HepG2 (cell line): ENCODE measurements around the gene SLC2A2. TPM values are rescaled to one million over a fixed set of nuclear protein-coding genes. Genes with fewer than 3 reads are reported as not detected.

Experiments
- ETV5 ChIP-seq: IDR thresholded peaks from 2 replicates; pipeline ENCODE4 v1.6.1; 2018; ENCODE audit warnings: missing biosample characterization, missing genetic modification reagents, inconsistent platforms, borderline replicate concordance
- KLF11 ChIP-seq: IDR thresholded peaks from 2 replicates; pipeline ENCODE4 v1.6.1; 2016; ENCODE audit warnings: missing compliant biosample characterization
- MTF2 ChIP-seq: sonication (generic); formaldehyde crosslinking; IDR thresholded peaks from 2 replicates; pipeline ENCODE4 v1.5.0; 2020; ENCODE audit warnings: missing genetic modification reagents, borderline replicate concordance
- NAIF1 ChIP-seq: sonication (generic); formaldehyde crosslinking; IDR thresholded peaks from 2 replicates; pipeline ENCODE4 v1.5.0; 2020; ENCODE audit warnings: mild to moderate bottlenecking, missing genetic modification reagents, borderline replicate concordance
- NCOA1 ChIP-seq: sonication (generic); formaldehyde crosslinking; IDR thresholded peaks from 2 replicates; pipeline ENCODE4 v1.9.0; 2021; ENCODE audit warnings: missing genetic modification reagents
- NFKB2 ChIP-seq: sonication (generic); formaldehyde crosslinking; IDR thresholded peaks from 2 replicates; pipeline ENCODE4 v1.4.0; 2020; ENCODE audit warnings: missing genetic modification reagents, borderline replicate concordance
- NR1H2 ChIP-seq: sonication (generic); formaldehyde crosslinking; IDR thresholded peaks from 2 replicates; pipeline ENCODE4 v1.8.1; 2022; ENCODE audit warnings: low read depth, missing genetic modification reagents, borderline replicate concordance
- PBX3 ChIP-seq: sonication (generic); formaldehyde crosslinking; IDR thresholded peaks from 2 replicates; pipeline ENCODE4 v1.8.1; 2023; ENCODE audit warnings: missing genetic modification reagents, inconsistent platforms, borderline replicate concordance
- PITX1 ChIP-seq: sonication (generic); formaldehyde crosslinking; IDR thresholded peaks from 2 replicates; pipeline ENCODE4 v1.5.1; 2020; ENCODE audit warnings: mild to moderate bottlenecking, missing genetic modification reagents
- POLR2A ChIP-seq, 2 experiments: IDR thresholded peaks; 2 replicates each; pipeline ENCODE4 v1.6.1; 2011; ENCODE audit warnings: low read depth in 2 of 2, low read length in 2 of 2, mild to moderate bottlenecking in 1 of 2, moderate library complexity in 1 of 2; ENCODE audit not compliant: insufficient read depth in 1 of 2
- RCOR2 ChIP-seq: IDR thresholded peaks from 2 replicates; pipeline ENCODE4 v1.6.1; 2016; ENCODE audit warnings: missing biosample characterization, missing genetic modification reagents
- SMAD9 ChIP-seq: sonication (generic); formaldehyde crosslinking; IDR thresholded peaks from 2 replicates; pipeline ENCODE4 v1.5.1; 2020; ENCODE audit warnings: mild to moderate bottlenecking, missing genetic modification reagents
- YY1 ChIP-seq: IDR thresholded peaks from 2 replicates; pipeline ENCODE4 v1.6.1; 2011; ENCODE audit warnings: low read length, low read depth, moderate library complexity, mild to moderate bottlenecking; ENCODE audit not compliant: insufficient read depth, insufficient replicate concordance
- ZKSCAN5 ChIP-seq: sonication (generic); formaldehyde crosslinking; IDR thresholded peaks from 2 replicates; pipeline ENCODE4 v1.5.1; 2020; ENCODE audit warnings: mild to moderate bottlenecking, missing genetic modification reagents
- ZNF12 ChIP-seq: sonication (generic); formaldehyde crosslinking; IDR thresholded peaks from 2 replicates; pipeline ENCODE4 v1.5.0; 2020; ENCODE audit warnings: missing genetic modification reagents
- ZNF253 ChIP-seq: sonication (generic); formaldehyde crosslinking; IDR thresholded peaks from 2 replicates; pipeline ENCODE4 v1.8.0; 2022; ENCODE audit warnings: mild to moderate bottlenecking, missing genetic modification reagents, borderline replicate concordance
- ZNF512B ChIP-seq: sonication (generic); formaldehyde crosslinking; IDR thresholded peaks from 2 replicates; pipeline ENCODE4 v1.5.1; 2020; ENCODE audit warnings: missing genetic modification reagents, mild to moderate bottlenecking, borderline replicate concordance
- ZNF530 ChIP-seq: sonication (generic); formaldehyde crosslinking; IDR thresholded peaks from 2 replicates; pipeline ENCODE4 v1.5.0; 2020; ENCODE audit warnings: low read depth, mild to moderate bottlenecking, missing genetic modification reagents
- ZNF615 ChIP-seq: sonication (generic); formaldehyde crosslinking; IDR thresholded peaks from 2 replicates; pipeline ENCODE4 v1.5.0; 2020; ENCODE audit warnings: mild to moderate bottlenecking, missing genetic modification reagents, borderline replicate concordance
- ZNF616 ChIP-seq: sonication (generic); formaldehyde crosslinking; IDR thresholded peaks from 2 replicates; pipeline ENCODE4 v1.5.0; 2020; ENCODE audit warnings: low read depth, mild to moderate bottlenecking, missing genetic modification reagents
- ZNF780A ChIP-seq: sonication (generic); formaldehyde crosslinking; IDR thresholded peaks from 2 replicates; pipeline ENCODE4 v1.8.0; 2022; ENCODE audit warnings: mild to moderate bottlenecking, missing genetic modification reagents, moderate library complexity
- polyA plus RNA-seq, 8 experiments: library from polyadenylated mRNA; depleted of rRNA in 3 of 8; stranded (reverse) in 7 of 8; unstranded in 1 of 8; fragments of >200 nt; fragmentation: Illumina TruSeq in 4 of 8; extraction: Trizol in 4 of 8; gene quantifications; 2 replicates each; pipeline versions ENCODE4 v1.2.1 to v1.2.3, GENCODE V29; 2011 to 2016; ENCODE audit warnings: low read depth in 4 of 8, missing spikeins in 1 of 8, mixed read lengths in 1 of 8; ENCODE audit not compliant: insufficient read depth in 1 of 8
- total RNA-seq, 5 experiments: library from RNA; depleted of rRNA; stranded (reverse); fragments of >200 nt; fragmentation: Illumina TruSeq; extraction: Trizol; gene quantifications; 2 replicates each; pipeline ENCODE4 v1.2.3, GENCODE V29; 2016; ENCODE audit warnings: low read depth in 1 of 5
- TF ChIP-seq, protein P1 (sequence below): sonication (generic); formaldehyde crosslinking; IDR thresholded peaks from 2 replicates; pipeline ENCODE4 v1.4.0; 2020; ENCODE audit warnings: missing genetic modification reagents

The SLC2A2 gene
- total and polyA plus RNA-seq, 2 of the 13 experiments (the other 11 are each of a cell fraction or from before 2014, with no cell fraction given): 19.5 to 23.2 TPM

GRCh38 chr3:171044835-171045793 is 18.6 kb upstream of the SLC2A2 start (continued):
- no peak for TF ChIP-seq NR1H2
- TF ChIP-seq YY1: no peak
- no peak for TF ChIP-seq SMAD9 (CRISPR knock-in tag)
- peak; percentile 93 for TF ChIP-seq RCOR2 (CRISPR knock-in tag)
- peak; percentile 97 for TF ChIP-seq PITX1 (CRISPR knock-in tag)
- TF ChIP-seq ZKSCAN5 (CRISPR knock-in tag): no peak
- TF ChIP-seq ZNF615 (CRISPR knock-in tag): no peak
- peak; percentile 68; the same call in 1 of the 2 replicates for TF ChIP-seq KLF11 (CRISPR knock-in tag)
- peak; percentile 89 for TF ChIP-seq ETV5
- TF ChIP-seq ZNF780A (CRISPR knock-in tag): peak; percentile 76; the same call in 1 of the 2 replicates
- peak; percentile 64; the same call in 1 of the 2 replicates for TF ChIP-seq ZNF616 (CRISPR knock-in tag)
- TF ChIP-seq MTF2: no peak
- peak; percentile 70; the same call in 1 of the 2 replicates for TF ChIP-seq NAIF1 (CRISPR knock-in tag)
- TF ChIP-seq ZNF530 (CRISPR knock-in tag): no peak
- TF ChIP-seq, protein P1, sequence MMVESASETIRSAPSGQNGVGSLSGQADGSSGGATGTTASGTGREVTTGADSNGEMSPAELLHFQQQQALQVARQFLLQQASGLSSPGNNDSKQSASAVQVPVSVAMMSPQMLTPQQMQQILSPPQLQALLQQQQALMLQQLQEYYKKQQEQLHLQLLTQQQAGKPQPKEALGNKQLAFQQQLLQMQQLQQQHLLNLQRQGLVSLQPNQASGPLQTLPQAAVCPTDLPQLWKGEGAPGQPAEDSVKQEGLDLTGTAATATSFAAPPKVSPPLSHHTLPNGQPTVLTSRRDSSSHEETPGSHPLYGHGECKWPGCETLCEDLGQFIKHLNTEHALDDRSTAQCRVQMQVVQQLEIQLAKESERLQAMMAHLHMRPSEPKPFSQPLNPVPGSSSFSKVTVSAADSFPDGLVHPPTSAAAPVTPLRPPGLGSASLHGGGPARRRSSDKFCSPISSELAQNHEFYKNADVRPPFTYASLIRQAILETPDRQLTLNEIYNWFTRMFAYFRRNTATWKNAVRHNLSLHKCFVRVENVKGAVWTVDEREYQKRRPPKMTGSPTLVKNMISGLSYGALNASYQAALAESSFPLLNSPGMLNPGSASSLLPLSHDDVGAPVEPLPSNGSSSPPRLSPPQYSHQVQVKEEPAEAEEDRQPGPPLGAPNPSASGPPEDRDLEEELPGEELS: peak; percentile 100
- TF ChIP-seq PBX3: no peak
- peak; percentile 94; the same call in 1 of the 2 replicates for TF ChIP-seq NCOA1
- peak; percentile 66; the same call in 1 of the 2 replicates for TF ChIP-seq ZNF12
- peak in 1 of 2 experiments; percentile 41; a peak in 1 of 4 replicates for TF ChIP-seq POLR2A (IDR thresholded peaks at IDR 0.05; ENCODE audit: insufficient read depth in 1 of 2, low read depth in 2 of 2, low read length in 2 of 2)
- TF ChIP-seq ZNF253 (CRISPR knock-in tag): no peak
- TF ChIP-seq NFKB2 (CRISPR knock-in tag): no peak
- 0 out of 2 replicates have a peak, but pooled peaks have one; percentile 62 for TF ChIP-seq ZNF512B (CRISPR knock-in tag)
